ENCODE results near the gene OGFR. TPM values are rescaled to one million over a fixed set of nuclear protein-coding genes. Genes with fewer than 3 reads are reported as not detected.

The OGFR gene
- total RNA-seq, 2 donors from 2014 or later = 42.3 to 52.6 TPM

Other genes with a start within 250 kb of the OGFR start
- 10 to 100 TPM; 41.1 to 53.6 TPM for gene SLCO4A1, start 162.3 kb upstream of the OGFR start, total RNA-seq
- gene NTSR1, start 96.0 kb upstream of the OGFR start, total RNA-seq = not detected
- 10 to 100 TPM; 16.0 to 20.5 TPM for gene MRGBP, start 8.4 kb upstream of the OGFR start, total RNA-seq
- not detected for gene COL9A3, start 12.2 kb downstream of the OGFR start, total RNA-seq
- 1 to 10 TPM; 3.4 to 3.7 TPM for gene TCFL5, start 57.0 kb downstream of the OGFR start, total RNA-seq
- 10 to 100 TPM; 51.4 to 51.5 TPM for gene DIDO1, start 121.7 kb downstream of the OGFR start, total RNA-seq
- 10 to 100 TPM; 32.7 to 34.6 TPM for gene GID8, start 133.3 kb downstream of the OGFR start, total RNA-seq
- 1 to 10 TPM; 5.2 to 7.0 TPM for gene SLC17A9, start 147.9 kb downstream of the OGFR start, total RNA-seq
- not detected for gene BHLHE23, start 202.1 kb downstream of the OGFR start, total RNA-seq

All from activated T-helper 17 cell treated with anti-CD3 and anti-CD28 coated beads, Interleukin-2, amount 50 U/mL, for 72 hours (primary cell).